ENCODE results near the gene OPCML.

Gene OPCML

GRCh38 chr11:133224271-133224670 is 308.0 kb downstream of the OPCML start:
- no peak for DNase-seq

DNA sequence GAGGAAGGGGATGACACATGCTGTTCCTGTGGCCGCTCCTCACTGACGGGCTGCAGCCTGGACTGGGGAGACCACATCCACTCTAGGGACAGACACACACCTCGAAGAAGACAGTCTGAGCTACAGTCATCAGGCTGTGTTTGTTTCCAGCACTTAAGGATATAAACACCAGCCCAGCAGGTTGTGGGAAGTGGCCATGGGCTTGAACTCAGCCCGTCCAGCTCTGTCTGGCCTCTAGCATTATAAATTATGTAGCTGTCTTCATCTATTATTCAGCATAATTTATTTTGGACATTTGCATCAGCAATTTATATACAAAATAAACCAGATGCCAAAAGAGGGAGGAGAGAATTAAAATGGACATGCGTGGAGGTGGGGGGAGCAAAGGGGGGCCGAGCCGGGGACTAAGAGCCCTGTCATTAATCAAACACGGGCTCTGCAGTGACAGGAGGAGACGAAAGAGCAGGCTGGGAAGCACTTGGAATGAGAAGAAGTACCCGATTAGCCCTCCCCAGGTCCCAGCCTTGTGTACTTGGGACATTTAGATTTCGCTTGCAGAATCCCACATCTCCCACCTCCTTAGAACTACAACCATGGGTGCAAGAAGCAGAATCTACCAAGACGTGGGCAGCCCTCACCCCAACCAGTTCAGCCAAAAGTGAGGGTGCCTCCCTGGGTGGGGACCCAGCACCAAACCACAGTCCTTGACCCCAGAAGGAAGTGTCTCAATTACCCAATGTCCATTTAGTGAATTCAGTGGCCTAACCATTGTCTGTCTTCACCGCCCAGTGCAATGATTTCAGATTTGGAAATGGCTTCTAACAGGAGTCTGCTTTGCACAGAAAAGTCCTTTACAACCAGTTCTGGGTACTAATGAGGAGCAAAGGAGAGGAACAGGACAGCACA is 309.6 kb downstream of the OPCML start:
- DNase-seq: peak; percentile 10

- DNase-seq: no peak
Measured at GRCh38 chr11:133219543-133219942, 312.8 kb downstream of the OPCML start.

- no peak for DNase-seq
Measured at GRCh38 chr11:133216813-133217212, 315.5 kb downstream of the OPCML start.

- no peak for DNase-seq
Measured at GRCh38 chr11:133215596-133216230, 316.6 kb downstream of the OPCML start.

GRCh38 chr11:133214646-133215045 is 317.7 kb downstream of the OPCML start:
- DNase-seq: no peak

DNA sequence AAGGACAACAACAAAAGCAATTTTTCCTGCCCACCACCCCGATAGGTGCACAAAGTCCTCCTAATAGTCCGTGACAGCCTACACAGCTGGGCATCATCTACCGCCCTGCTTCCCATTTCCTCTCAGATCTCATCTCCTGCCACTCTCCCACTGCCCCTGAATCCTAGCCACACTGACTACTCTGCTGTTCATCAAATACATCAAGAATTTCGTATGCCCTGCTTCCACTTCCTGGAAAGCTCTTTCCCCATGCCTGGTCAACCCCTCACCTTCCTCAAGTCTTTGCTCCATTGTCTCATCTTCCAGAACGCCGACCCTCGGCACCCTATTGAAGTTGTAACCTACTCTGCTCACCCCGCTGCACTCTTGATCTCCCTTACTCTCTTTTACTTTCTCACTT is 320.1 kb downstream of the OPCML start:
- DNase-seq: no peak

DNA sequence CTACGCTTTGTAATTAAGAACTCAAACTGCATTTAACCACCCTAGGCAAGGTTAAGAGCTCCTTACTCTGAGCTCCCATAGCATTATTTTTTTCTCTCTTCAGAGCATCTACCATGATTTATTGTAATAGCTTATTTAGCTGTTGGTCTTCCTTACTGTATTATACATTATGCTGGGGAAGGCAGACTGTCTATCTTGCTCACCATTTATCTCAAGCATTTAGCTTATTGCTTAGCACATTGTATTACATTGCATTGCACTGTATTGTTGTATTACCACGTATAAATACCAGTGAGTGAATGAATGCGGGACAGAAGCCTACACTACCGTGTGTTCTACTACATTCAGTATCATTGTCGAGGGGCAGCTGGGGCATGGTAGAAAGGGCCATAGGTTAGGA is 324.3 kb downstream of the OPCML start:
- DNase-seq: no peak

- DNase-seq: no peak
Measured at GRCh38 chr11:133206313-133207005, 325.8 kb downstream of the OPCML start.

- peak; percentile 50 for DNase-seq
Measured at GRCh38 chr11:133204158-133204557, 328.1 kb downstream of the OPCML start.

DNA sequence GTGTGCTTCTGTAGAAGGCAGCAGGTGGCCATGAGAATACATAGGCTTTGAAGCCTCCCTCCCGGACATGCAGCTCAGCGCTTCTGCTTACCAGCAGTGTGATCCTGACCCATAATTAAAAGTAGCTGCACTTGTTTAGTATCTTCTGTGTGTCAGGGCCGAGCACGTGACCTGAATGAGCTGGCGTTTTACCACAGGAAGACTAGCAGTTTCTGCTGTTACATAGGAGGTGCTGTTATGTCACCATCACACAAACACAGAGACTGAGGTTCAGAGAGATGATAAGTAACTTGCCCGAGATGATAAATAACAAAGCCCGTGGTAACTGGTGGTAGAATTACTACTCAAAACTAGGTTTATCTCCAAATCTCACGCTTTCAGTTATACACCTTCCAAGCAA is 329.5 kb downstream of the OPCML start:
- peak; percentile 20 for DNase-seq

GRCh38 chr11:133198438-133198837 is 333.9 kb downstream of the OPCML start:
- DNase-seq: no peak

DNA sequence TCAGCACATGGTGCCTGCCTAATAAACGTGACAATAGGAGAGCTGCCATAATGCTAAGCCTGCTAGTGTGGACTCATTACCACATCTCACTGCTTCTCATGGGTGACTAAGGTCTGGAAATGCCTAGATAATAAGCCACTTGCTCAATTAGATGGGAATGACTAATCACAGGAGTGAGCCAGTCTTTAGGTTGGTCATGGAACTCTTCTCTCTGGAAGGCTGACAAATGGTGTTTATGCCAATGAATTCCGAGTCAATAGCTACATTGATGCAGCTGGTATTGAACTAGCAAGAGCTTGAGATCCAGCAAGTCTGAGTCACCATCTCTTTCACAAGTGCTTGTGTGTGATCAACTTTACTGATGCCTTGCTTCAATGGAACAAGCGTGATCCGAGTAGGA is 334.9 kb downstream of the OPCML start:
- peak; percentile 28 for DNase-seq

DNA sequence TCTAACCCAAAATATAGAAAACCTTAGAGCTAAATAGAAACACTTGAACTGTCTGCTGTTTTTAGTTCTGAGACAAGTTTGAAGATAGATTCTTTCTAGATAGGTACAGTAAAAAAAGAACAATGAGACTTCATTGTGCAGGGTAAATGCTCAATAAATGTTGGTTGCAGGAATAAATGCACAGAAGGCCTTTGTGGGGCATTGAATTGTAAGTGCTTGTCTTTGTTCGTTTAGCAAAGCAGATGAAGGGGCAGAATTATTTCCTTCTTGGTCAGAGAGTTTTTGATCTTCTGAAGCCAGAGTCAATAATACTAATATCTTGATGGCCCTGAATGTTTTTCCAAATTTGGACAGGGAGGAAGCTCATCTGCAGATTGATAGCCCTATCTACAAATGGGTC is 340.4 kb downstream of the OPCML start:
- no peak for DNase-seq

DNA sequence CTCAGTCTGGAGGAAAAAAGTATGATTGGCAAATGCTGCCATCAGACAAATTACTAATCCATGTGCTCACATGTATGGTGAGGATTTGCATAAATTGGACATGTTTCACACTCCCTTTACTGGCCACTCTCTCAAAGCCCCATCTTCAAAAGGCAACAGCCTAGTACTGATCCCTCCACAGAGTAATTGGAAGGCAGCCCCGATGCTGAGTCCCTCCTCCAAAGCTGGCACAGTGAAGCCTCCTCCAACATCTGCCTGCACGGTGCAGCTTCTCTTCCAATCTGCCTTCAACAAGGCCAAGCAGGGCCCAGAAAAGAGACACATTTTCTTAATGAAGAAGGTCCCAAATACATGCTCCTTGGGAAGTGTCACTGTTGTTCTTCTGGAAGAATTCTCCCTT is 350.6 kb downstream of the OPCML start:
- no peak for DNase-seq

- no peak for DNase-seq
Measured at GRCh38 chr11:133181066-133181465, 351.2 kb downstream of the OPCML start.

DNA sequence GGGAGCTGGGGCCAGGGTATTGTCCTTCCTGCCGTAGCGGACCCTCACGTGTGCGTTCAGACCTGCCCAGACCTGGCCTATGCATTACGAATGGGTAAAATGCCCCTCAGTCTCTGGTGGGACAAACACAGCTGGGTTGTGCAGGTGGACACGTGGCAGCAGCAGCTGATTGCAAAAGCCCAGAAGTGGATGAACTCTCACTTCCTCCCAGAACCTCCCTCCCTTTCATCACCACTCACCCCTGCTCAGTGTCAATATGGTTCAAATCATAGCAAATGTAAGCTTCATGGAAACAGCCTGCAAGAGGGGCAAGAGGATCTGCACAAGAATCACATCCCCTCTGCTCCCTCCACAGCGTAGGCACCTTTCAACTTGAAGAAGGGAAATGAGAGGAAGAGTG is 352.1 kb downstream of the OPCML start:
- DNase-seq: peak; percentile 12

DNA sequence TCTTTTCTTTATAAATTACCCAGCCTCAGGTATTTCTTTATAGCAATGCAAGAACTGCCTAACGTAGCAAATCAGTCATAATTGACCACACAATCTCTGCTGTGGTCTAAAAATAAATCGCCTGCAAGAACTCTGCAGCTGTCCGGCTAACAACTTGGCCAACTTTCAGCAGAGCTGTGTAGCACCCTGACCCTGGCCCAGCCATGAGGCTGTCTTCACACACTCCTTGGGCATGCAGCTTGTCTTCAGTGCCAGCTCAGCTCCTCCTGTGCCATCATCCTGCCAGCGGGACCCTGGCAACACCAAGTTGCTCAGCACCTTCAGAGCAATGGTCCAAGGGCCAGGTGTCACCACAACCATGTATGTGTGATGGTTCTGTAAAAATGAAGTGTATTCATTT is 355.6 kb downstream of the OPCML start:
- no peak for DNase-seq

- DNase-seq: no peak
Measured at GRCh38 chr11:133175103-133175502, 357.2 kb downstream of the OPCML start.

DNA sequence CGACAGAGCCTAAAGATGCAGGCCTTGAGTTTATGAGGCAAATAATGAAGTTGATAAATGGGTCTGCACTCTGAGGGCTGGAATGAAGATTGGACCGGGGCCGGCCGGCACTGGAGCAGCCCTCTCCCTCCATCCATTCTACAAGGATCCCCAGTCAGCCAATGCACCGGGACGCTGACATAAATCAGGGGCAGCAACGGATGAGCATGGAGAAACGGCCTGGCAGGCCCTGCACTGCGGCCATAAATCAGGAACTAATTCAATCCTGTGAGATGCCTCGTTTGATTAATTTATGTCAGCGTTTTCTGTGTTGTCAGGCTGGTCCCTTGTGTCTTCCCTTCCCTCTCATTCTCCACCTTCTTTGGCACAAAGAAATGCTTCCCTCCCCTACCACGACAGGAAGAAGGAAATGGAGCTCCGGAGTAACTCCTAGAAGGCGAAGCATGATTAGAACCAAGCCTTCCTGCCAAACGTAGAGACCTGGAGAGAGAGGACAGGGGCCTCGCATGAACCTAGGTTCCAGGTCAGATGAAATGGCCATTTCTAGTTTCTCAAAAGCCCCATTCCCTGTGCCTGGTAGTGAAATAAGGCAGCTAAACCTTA is 358.4 kb downstream of the OPCML start:
- DNase-seq: no peak

GRCh38 chr11:133172349-133172748 is 360.0 kb downstream of the OPCML start:
- DNase-seq: peak; percentile 3

GRCh38 chr11:133171374-133171773 is 360.9 kb downstream of the OPCML start:
- DNase-seq: no peak

- no peak for DNase-seq
Measured at GRCh38 chr11:133168016-133168415, 364.3 kb downstream of the OPCML start.

Measured in inflammatory macrophage treated with lipopolysaccharide for 4 hours (primary cell).